Measurements from ENCODE around the gene IL1R2.

DNA sequence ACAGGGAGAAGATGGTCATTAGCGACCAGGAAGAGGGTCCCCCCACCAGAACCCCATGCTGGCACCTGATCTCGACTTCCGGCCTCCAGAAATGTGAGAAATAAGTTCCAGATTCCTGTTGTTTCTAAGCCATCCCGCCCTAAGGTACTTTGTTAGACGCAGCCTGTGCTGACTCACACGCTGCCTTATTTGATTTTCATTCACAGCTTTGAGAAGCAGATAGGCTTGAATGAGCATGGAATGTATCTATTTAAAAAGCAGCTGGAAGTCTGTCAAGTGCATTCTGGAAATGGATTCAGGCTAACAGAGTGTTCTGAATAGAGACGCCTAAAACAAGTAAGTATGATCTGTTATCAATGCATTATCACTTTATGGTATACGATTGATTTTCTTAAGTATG, 8.3 kb upstream of the IL1R2 start:
- TF ChIP-seq, protein P1, sequence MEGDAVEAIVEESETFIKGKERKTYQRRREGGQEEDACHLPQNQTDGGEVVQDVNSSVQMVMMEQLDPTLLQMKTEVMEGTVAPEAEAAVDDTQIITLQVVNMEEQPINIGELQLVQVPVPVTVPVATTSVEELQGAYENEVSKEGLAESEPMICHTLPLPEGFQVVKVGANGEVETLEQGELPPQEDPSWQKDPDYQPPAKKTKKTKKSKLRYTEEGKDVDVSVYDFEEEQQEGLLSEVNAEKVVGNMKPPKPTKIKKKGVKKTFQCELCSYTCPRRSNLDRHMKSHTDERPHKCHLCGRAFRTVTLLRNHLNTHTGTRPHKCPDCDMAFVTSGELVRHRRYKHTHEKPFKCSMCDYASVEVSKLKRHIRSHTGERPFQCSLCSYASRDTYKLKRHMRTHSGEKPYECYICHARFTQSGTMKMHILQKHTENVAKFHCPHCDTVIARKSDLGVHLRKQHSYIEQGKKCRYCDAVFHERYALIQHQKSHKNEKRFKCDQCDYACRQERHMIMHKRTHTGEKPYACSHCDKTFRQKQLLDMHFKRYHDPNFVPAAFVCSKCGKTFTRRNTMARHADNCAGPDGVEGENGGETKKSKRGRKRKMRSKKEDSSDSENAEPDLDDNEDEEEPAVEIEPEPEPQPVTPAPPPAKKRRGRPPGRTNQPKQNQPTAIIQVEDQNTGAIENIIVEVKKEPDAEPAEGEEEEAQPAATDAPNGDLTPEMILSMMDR (IDR thresholded peaks at IDR 0.05; ENCODE audit: low read depth, low read length, poor library complexity, severe bottlenecking), result no peak
- no peak for TF ChIP-seq EZH2phosphoT487 (IDR thresholded peaks at IDR 0.05; ENCODE audit: borderline replicate concordance, low read length)
